ENCODE measurements around the gene ARRB2. TPM values are rescaled to one million over a fixed set of nuclear protein-coding genes. Genes with fewer than 3 reads are reported as not detected.
"Not testable (repeated sequence)": the region's sequence is repeated elsewhere in the genome, so short reads cannot be mapped to it uniquely, and the experiment has no call there.

Gene ARRB2
- total RNA-seq, 1 donor from 2014 or later, result 28.0 TPM

DNA sequence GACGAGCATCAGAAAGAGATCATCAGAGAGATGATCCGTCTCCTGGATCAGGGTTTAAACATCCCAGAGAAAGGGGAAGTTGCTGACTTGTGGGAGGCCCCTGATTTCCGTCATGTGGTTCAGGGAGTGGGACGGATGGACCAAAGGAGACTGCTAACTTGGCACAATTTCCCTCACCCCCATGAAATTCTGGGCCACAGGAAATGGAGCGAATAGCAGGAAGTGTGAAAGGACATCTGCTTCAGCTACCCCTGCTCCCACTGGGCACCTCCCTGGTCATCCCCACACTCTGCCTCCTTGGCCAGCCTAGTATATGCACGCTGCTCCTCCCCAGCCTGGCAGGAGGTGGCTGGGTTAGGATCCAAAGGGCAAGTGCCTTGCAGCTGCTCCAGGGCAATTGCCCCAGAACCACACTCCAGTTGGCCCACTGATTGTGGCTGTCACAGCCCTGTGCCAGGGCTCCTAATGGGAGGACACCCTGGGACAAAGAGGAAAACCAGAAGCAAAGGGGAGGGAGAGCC is 1.3 kb downstream of the ARRB2 start:
- intact Hi-C loops (cut with DNase I), result loop anchor here (5.0 kb wide), 1 partner anchor 76 kb away; the partner anchor contains the start of genes GLTPD2 and VMO1
- H3K36me3 ChIP-seq, result no peaks in the 10 kb centered on the region
- peaks cover 31% of the 10 kb centered on the region for H3K4me1 ChIP-seq
- peak overlapping the region; percentile 74 to 91 for H3K4me3 ChIP-seq
- H3K27ac ChIP-seq, result no peak overlapping the region
- H3K9me3 ChIP-seq, result no peaks in the 10 kb centered on the region
- DNase-seq (ENCODE audit: extremely low spot score in 2 of 2), result no peak
- H3K27me3 ChIP-seq, result no peaks in the 10 kb centered on the region
- TF ChIP-seq POLR2AphosphoS5 (IDR thresholded peaks at IDR 0.05; ENCODE audit: insufficient read depth in 1 of 2, low read depth in 1 of 2) (no peak), POLR2A (IDR thresholded peaks at IDR 0.05) (no peak)
- TF ChIP-seq, protein P1, sequence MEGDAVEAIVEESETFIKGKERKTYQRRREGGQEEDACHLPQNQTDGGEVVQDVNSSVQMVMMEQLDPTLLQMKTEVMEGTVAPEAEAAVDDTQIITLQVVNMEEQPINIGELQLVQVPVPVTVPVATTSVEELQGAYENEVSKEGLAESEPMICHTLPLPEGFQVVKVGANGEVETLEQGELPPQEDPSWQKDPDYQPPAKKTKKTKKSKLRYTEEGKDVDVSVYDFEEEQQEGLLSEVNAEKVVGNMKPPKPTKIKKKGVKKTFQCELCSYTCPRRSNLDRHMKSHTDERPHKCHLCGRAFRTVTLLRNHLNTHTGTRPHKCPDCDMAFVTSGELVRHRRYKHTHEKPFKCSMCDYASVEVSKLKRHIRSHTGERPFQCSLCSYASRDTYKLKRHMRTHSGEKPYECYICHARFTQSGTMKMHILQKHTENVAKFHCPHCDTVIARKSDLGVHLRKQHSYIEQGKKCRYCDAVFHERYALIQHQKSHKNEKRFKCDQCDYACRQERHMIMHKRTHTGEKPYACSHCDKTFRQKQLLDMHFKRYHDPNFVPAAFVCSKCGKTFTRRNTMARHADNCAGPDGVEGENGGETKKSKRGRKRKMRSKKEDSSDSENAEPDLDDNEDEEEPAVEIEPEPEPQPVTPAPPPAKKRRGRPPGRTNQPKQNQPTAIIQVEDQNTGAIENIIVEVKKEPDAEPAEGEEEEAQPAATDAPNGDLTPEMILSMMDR (IDR thresholded peaks at IDR 0.05), result no peak

DNA sequence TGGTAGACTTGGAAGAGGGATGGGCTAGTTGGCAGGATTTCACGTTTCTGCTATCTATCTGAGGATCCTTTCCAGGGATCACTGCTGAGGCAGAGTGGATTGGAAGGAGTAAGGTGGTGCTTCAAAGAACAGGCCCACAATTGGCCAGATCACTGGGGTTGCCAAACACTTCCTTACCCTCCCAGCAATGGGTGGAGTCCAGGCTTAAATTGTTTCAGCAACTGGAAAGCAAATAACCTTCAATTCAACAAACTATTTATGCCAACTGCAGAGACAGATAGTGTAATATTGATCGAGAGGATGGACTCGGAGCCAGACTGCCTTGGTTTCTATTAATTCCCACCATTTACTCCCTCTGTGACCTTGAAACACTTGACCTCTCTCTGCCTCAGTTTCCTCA is 2.1 kb downstream of the ARRB2 start:
- TF ChIP-seq, protein P1 (IDR thresholded peaks at IDR 0.05), result no peak
- TF ChIP-seq POLR2A (IDR thresholded peaks at IDR 0.05) (no peak), POLR2AphosphoS5 (IDR thresholded peaks at IDR 0.05; ENCODE audit: insufficient read depth in 1 of 2, low read depth in 1 of 2) (no peak)
- intact Hi-C loops (cut with DNase I), result loop anchor here (5.0 kb wide), 1 partner anchor 75 kb away; the partner anchor contains the start of genes GLTPD2 and VMO1
- no peak for DNase-seq (ENCODE audit: extremely low spot score in 2 of 2)
- peaks cover 31% of the 10 kb centered on the region for H3K4me1 ChIP-seq
- no peaks in the 10 kb centered on the region for H3K27me3 ChIP-seq
- H3K27ac ChIP-seq, result no peak overlapping the region
- no peaks in the 10 kb centered on the region for H3K9me3 ChIP-seq
- no peak overlapping the region for H3K4me3 ChIP-seq
- H3K36me3 ChIP-seq, result peaks cover 0 to 6% of the 10 kb centered on the region in 2 donors

DNA sequence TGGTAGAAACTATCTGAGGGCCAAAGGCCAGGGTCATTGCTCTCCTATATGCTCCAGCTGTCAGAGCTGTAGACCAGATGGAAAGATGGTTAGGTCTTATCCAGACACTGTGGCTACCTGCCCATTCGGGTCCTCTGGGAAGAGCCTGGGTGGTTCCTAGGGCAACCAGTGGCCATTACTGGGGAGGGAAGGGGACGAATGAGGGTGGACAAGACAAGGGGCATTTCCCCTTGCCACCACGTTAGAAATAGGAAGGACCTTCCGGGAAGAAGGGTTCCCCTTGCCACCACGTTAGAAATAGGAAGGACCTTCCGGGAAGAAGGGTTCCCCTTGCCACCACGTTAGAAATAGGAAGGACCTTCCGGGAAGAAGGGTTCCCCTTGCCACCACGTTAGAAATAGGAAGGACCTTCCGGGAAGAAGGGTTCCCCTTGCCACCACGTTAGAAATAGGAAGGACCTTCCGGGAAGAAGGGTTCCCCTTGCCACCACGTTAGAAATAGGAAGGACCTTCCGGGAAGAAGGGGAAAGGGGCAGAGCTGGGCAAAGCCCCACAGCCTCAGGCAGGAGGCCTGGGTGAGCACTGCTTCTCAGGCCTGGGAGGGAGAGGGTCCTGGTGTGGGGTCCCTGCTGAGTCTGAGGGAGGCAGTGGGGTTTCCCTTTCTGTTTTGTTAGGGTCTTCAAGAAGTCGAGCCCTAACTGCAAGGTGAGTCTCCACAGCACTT is 4.1 kb downstream of the ARRB2 start:
- H3K27ac ChIP-seq; H3K9me3 ChIP-seq; H3K4me3 ChIP-seq; H3K27me3 ChIP-seq; DNase-seq (ENCODE audit: extremely low spot score in 2 of 2): not testable (repeated sequence)
- intact Hi-C loops (cut with DNase I), result loop anchor here (5.0 kb wide), 1 partner anchor 73 kb away; the partner anchor contains the start of genes GLTPD2 and VMO1
- peaks cover 0 to 18% of the 10 kb centered on the region in 2 donors for H3K36me3 ChIP-seq
- peaks cover 26% of the 10 kb centered on the region for H3K4me1 ChIP-seq

DNA sequence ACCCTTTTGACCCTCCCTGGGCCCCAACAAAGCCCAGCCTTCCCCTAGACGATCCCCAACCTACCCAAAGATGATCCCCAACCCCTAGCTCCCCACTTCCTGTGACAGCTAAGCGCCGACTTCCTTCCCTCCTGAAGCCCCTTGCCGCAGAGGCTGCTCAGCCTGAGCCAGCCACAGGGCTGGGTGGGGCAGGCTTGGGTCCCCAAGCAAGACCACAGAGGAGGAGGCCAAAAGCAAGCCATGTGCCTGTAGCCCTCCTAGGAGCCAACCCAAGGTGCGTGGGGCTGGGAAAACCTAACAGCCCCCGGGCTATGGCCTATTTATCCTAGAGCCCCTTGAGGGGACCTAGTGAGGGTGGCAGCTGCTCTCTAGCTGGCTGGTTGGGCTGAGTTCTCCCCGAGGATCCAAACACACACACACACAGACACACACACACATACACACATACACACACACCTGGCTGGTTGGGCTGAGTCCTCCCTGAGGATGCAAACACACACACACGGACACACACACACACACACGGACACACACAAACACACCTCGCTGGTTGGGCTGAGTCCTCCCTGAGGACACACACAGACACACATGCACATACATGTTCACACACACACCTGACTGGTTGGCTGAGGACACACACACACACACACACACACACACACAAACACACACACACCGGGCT is 4.8 kb downstream of the ARRB2 start:
- Histone ChIP-seq H3K27ac (no peak overlapping the region), H3K27me3 (no peaks in the 10 kb centered on the region), H3K4me1 (peaks cover 21% of the 10 kb centered on the region), H3K36me3 (peaks cover 0 to 18% of the 10 kb centered on the region in 2 donors), H3K9me3 (no peaks in the 10 kb centered on the region), H3K4me3 (no peak overlapping the region)
- intact Hi-C loops (cut with DNase I), result no loop called here
- DNase-seq (ENCODE audit: extremely low spot score in 2 of 2), result no peak
- TF ChIP-seq POLR2A (IDR thresholded peaks at IDR 0.05), result no peak
- TF ChIP-seq, protein P1 (IDR thresholded peaks at IDR 0.05), result no peak
- TF ChIP-seq POLR2AphosphoS5 (IDR thresholded peaks at IDR 0.05; ENCODE audit: insufficient read depth in 1 of 2, low read depth in 1 of 2), result no peak

DNA sequence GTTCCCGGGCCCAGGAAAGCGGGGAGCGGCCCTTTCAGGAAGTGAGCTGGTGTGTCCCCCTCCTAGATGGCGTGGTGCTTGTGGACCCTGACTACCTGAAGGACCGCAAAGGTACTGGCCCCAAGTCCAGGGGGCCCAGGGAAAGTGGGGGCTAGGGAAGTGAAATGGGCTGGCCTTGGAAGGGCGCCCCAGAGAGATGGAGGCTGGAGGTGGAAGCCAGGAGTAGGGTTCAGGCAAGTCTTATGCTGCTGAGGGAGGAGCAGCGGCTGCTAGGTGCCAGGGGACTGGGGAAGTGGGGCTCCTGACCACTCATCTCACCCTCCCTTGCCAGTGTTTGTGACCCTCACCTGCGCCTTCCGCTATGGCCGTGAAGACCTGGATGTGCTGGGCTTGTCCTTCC is 5.6 kb downstream of the ARRB2 start:
- intact Hi-C loops (cut with DNase I), result no loop called here
- peaks cover 0 to 18% of the 10 kb centered on the region in 2 donors for H3K36me3 ChIP-seq

More for the DNA sequence above, 5.6 kb downstream of the ARRB2 start:
- Histone ChIP-seq H3K27ac (no peak overlapping the region), H3K9me3 (no peaks in the 10 kb centered on the region), H3K4me3 (no peak overlapping the region), H3K27me3 (no peaks in the 10 kb centered on the region), H3K4me1 (peaks cover 16% of the 10 kb centered on the region)
- TF ChIP-seq POLR2AphosphoS5 (IDR thresholded peaks at IDR 0.05; ENCODE audit: insufficient read depth in 1 of 2, low read depth in 1 of 2), result no peak
- no peak for TF ChIP-seq POLR2A (IDR thresholded peaks at IDR 0.05)
- TF ChIP-seq, protein P1 (IDR thresholded peaks at IDR 0.05), result no peak
- DNase-seq (ENCODE audit: extremely low spot score in 2 of 2), result no peak

Measured in vagina (tissue), 2 donors.